ENCODE data around the gene PIWIL4.
"Not testable (repeated sequence)": the region's sequence is repeated elsewhere in the genome, so short reads cannot be mapped to it uniquely, and the experiment has no call there.

The PIWIL4 gene

GRCh38 chr11:94549146-94549545, 18.0 kb upstream of the PIWIL4 start:
- no peak for DNase-seq

DNA sequence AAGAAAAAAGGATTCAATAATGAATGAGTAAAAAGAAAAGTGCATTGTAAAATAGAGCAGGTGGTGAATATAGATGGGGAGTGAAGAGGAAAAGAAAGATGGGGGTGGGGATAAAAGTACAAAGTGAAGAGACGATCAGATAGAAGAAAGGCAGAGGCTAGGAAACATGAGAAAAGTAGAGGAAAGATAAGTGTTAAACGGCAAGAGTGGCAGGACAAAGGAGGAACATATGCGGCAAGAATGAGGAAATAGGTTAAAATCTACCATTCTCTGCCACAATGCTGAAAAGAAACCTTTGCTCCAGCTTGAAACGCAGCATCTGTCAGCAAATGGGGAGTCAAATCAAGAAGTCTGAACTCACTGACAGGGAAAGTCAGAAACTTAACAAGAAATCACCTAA, 16.7 kb upstream of the PIWIL4 start:
- DNase-seq = no peak

- DNase-seq = no peak
Measured at GRCh38 chr11:94553938-94554337, 13.2 kb upstream of the PIWIL4 start.

DNA sequence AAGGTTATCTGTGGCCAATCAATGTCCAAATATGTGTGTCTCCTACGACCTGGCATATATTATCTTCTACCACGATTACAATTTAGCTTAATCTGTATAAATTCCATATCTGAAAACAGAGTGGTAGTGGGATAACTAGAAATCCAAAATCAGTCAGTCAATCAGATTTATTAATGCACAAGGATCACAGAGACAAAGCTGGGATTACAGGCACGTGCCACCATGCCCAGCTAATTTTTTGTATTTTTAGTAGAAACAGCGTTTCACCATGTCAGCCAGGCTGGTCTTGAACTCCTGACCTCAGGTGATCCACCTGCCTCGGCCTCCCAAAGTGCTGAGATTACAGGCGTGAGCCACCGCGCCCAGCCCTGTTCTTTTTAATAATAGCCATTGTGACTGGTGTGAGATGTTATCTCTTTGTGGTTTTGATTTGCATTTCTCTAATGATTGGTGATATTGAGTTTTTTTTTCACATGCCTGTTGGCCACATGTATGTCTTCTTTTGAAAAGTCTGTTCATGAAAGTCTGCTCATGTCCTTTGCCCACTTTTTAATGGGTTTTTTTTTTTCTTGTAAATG, 11.3 kb upstream of the PIWIL4 start:
- not testable (repeated sequence) for DNase-seq

GRCh38 chr11:94557421-94557820, 9.7 kb upstream of the PIWIL4 start:
- no peak for DNase-seq

DNA sequence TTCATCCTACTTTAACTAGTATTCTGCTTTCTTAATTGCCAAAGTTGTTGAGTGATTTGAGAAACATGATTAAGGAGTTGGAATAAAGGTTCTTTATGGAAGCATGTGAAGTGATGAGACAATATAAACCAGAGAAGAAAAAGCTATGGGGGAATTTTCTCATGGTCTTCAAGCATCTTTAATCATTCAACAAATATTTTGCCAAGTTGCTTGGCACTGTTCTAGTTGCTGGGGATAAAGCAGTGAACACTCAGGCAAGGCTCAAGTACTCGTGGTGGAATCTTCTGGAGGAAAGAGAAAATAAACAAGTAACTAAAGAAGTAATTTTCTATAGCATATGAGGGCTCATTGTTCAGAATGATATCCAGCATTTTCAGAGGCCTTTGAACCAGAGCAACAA, 9.2 kb upstream of the PIWIL4 start:
- no peak for DNase-seq

- no peak for DNase-seq
Measured at GRCh38 chr11:94558468-94558867, 8.7 kb upstream of the PIWIL4 start.

DNA sequence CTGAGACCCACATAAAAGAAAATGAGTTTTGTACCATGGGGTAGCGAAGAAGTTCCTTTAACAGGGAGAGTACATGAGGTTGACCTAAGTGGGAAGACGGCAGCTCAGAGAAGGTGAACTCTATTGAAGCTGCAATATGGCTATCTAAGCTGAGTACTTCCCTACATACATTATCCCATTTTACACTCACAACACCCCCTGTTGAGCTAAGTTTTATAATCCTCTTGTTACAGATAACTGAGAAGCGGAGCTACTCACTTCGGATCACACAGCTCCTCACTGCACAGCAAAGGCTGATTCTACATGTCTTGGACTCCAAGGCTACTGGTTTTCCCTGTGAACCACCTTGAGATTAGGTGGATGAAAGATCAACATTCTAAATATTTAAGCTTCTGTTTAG, 8.2 kb upstream of the PIWIL4 start:
- no peak for DNase-seq

DNA sequence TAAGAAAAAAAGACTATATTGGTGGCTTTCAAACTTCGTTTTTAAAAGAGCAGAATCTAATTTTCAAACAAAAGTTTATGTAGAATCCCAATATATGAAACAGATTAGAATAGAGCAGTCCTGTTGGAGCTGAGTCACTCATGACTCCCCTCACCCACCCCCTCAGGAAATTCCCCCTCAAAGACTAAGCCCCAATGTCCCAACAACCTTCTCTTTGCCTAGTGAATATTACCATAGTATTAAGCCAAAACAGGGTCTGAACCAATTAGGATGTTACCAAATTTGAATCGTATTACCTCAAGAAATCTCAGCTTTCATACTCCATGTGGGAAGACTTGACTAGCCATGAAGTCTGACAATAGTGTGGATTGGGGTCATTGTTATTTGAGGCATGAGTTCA, 7.8 kb upstream of the PIWIL4 start:
- DNase-seq = no peak

DNA sequence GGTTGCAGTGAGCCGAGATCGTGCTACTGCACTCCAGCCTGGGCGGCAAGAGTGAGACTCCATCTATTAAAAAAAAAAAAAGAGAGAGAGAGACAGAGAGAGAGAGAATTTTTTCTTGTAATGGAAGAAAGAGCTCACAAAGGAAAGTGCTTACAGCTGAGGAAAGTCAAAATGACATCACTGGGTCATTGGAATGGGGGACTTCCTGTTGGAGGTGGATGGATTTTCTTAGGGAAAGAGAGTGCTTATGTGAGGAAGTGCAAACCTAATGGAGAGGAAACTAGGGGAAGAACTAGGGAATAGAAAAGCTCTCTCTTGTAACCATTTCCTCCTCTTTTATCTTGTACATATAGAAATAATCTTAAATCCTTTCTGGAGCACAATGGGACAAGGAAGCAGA, 6.3 kb upstream of the PIWIL4 start:
- DNase-seq = no peak

DNA sequence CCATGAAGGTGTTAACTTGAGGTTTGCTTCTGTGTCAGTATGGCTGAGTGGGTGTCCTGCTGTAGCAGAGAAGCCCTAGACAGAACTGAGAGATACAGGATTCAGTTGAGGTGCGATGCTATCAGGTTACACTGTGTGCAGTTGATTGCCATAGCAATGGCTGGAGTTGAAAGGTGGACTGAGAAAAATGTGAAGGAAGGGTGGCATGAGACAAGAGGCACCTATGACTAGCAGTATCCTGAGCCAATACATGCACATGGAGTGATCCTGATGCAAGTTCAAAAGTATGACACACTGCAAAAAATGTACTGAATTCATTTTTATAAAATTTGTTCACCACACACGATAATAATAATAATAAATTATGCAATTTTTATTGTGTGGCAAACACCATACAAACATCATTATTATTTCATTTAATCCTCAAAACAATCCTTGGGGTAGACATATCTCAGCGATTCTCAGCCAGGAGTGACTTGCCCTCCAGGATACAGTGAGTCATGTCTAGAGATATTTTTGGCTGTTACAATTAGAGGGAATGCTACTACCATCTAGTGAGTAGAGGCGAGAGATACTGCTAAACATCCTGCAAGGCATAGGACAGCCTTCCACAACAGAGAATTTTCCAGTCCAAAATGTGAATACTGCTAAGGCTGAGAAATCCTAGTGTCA, 3.9 kb upstream of the PIWIL4 start:
- DNase-seq = no peak

- no peak for DNase-seq
Measured at GRCh38 chr11:94563848-94564467, 3.2 kb upstream of the PIWIL4 start.

- no peak for DNase-seq
Measured at GRCh38 chr11:94568200-94568599, 1.0 kb downstream of the PIWIL4 start.

DNA sequence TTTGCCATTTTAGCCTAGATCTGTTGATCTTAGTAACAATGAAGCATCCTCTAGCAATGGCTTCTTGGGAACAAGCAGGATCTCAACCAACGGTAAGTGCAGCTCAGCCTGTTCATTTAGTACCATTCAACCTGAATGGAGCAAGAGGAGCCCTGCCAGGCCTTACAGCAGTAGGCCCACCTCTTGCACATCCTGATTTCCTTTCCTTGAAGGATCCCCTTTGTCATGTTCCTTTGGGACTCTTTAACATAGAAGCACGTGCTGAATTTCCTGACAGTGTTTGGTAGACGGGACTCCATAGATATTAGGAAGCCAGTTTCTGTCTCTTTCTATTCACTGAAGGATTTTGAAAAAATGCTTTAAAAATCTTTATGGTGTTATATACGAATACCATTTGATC, 1.5 kb downstream of the PIWIL4 start:
- DNase-seq = no peak

DNA sequence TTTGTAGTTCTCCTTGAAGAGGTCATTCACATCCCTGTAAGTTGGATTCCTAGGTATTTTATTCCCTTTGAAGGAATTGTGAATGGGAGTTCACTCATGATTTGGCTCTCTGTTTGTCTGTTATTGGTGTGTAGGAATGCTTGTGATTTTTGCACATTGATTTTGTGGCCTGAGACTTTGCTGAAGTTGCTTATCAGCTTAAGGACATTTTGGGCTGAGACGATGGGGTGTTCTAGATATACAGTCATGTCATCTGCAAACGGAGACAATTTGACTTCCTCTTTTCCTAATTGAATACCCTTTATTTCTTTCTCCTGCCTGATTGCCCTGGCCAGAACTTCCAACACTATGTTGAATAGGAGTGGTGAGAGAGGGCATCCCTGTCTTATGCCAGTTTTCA, 5.8 kb downstream of the PIWIL4 start:
- DNase-seq = not testable (repeated sequence)

- no peak for DNase-seq
Measured at GRCh38 chr11:94574193-94574961, 7.2 kb downstream of the PIWIL4 start.

DNA sequence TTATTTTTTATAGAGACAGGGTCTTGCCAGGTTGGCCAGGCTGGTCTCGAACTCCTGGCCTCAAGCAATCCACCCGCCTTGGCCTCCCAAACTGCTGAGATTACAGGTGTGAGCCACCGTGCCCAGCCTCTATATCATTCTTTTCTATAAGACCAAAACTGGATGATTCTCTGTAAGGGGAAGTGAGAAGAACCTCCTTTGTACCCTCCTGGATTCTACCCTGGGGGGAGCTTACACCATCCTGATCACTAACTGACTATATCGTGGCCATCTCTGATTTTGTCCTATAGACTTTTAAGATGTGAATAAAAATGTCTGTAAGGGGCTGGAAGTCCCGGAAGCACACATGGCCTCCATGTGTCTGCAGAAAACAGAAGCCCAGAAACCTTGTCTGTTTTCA, 9.1 kb downstream of the PIWIL4 start:
- DNase-seq = no peak

DNA sequence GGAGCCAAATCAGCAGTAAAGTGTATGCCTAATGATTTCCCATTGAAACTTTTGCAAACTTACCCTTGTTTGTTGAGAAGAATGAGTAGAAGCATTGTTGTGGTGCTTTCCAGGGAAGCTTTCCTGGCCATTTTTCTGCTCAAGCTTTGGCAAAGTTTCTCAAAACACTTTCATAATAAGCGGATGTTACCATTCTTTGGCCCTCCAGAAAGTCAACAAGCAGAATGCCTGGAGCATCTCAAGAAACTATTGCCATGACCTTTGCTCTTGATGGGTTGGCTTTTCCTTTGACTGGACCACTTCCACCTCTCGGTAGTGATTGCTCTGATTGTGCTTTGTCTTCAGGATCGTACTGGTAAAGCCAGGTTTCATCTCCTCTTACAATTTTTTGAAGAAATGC, 10.7 kb downstream of the PIWIL4 start:
- no peak for DNase-seq

DNA sequence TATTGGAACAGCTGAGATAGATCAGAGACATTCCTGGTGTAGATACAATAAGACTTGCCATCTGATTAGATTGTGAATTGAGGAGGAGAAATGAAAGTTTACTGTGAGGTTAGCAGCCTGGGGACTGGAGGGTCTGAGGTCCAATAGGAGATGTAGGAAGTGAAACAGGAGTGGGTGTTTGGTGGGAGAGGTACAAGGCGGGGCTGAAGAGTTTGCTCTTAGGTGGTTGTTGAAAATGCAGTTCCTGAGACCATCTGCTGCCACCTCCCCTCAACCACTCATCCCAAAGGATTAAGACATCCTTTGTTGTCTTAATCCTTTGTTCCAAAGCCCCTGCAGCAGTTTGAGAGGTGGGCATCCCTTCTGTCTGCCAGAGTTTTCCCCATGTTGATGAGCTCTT, 14.8 kb downstream of the PIWIL4 start:
- no peak for DNase-seq

GRCh38 chr11:94583213-94583865, 16.2 kb downstream of the PIWIL4 start:
- no peak for DNase-seq

GRCh38 chr11:94583866-94584500, 16.8 kb downstream of the PIWIL4 start:
- DNase-seq = no peak

DNA sequence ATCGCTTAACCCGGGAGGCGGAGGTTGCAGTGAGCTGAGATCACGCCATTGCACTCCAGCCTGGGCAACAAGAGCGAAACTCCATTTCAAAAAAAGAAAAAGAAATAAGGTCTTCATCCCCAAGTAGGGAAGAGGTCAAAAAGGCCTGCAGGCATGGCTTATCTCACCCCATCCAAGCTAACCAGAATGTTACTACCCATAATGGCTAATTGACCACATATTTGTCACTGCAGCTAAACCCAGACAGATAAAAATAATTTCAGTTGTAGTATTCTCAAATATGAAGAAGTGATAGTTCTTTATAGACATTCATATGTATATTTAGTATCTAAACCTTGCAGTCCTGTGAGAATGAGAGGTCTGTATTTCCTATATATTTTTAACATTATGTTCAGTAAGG, 17.8 kb downstream of the PIWIL4 start:
- DNase-seq = no peak

- DNase-seq = no peak
Measured at GRCh38 chr11:94585399-94585798, 18.2 kb downstream of the PIWIL4 start.

All from T-helper 1 cell (primary cell).